Vagina (tissue), 2 donors: ENCODE measurements around the gene PALLD. TPM values are rescaled to one million over a fixed set of nuclear protein-coding genes. Genes with fewer than 3 reads are reported as not detected.
A peak's percentile ranks its signal among the peaks of the same experiment; 100 is the strongest.

Source experiments
- DNase-seq, 2 donors: peaks; one replicate each; pipeline ENCODE4 v3.0.0-alpha.2; 2017; ENCODE audit errors: extremely low spot score in 2 of 2
- H3K27ac ChIP-seq: fragments of 200-600 bp; sonication (generic); one replicate; pipeline ENCODE4 v1.5.1; 2019
- H3K27me3 ChIP-seq: fragments of 200-600 bp; sonication (generic); one replicate; pipeline ENCODE4 v1.5.1; 2019
- H3K36me3 ChIP-seq, 2 donors: fragments of 200-600 bp; sonication (generic); one replicate each; pipeline ENCODE4 v1.5.1; 2017 to 2019
- H3K4me1 ChIP-seq: fragments of 200-600 bp; sonication (generic); one replicate; pipeline ENCODE4 v1.5.1; 2019
- H3K4me3 ChIP-seq, 2 donors: fragments of 200-600 bp; sonication (generic); 1 replicate in 1 of 2; 2 replicates in 1 of 2; pipeline ENCODE4 v1.5.1; 2016 to 2019
- H3K9me3 ChIP-seq: fragments of 200-600 bp; sonication (generic); one replicate; pipeline ENCODE4 v1.5.1; 2019
- CTCF ChIP-seq, 3 experiments: fragments of 450-650 bp in 2 of 3; fragments of 200-600 bp in 1 of 3; sonication (generic) in 1 of 3; IDR thresholded peaks; one replicate each; pipeline ENCODE4 v1.5.1; 2017 to 2019; ENCODE audit warnings: antibody characterized with exemption in 3 of 3, mild to moderate bottlenecking in 2 of 3, moderate library complexity in 2 of 3
- POLR2A ChIP-seq, 2 donors: fragments of 450-650 bp; IDR thresholded peaks; one replicate each; pipeline ENCODE4 v1.6.1; 2017; ENCODE audit warnings: antibody characterized with exemption in 2 of 2, mild to moderate bottlenecking in 2 of 2, moderate library complexity in 2 of 2
- POLR2AphosphoS5 ChIP-seq, 2 donors: sonication (generic); formaldehyde crosslinking; IDR thresholded peaks; one replicate each; pipeline ENCODE4 v1.9.0; 2017; ENCODE audit warnings: antibody characterized with exemption in 2 of 2, mild to moderate bottlenecking in 2 of 2, low read depth in 1 of 2; ENCODE audit not compliant: insufficient read depth in 1 of 2
- intact Hi-C: fragments of 100-400 bp; cut with DNase I; formaldehyde crosslinking; loops from one replicate; pipeline ENCODE4 v1.15.1; 2023
- total RNA-seq: library from RNA; depleted of rRNA; stranded (reverse); fragments of >200 nt; gene quantifications from one replicate; pipeline ENCODE4 v1.2.3, GENCODE V29; 2016

The PALLD gene
- total RNA-seq, 1 donor from 2014 or later: 229 TPM

- H3K36me3 ChIP-seq: no peaks in the 10 kb centered on the region
- no peak overlapping the region for H3K27ac ChIP-seq
- H3K9me3 ChIP-seq: no peaks in the 10 kb centered on the region
- DNase-seq: no peak
- intact Hi-C loops: no loop called here
- H3K4me1 ChIP-seq: peaks cover 3% of the 10 kb centered on the region
- no peak overlapping the region for H3K4me3 ChIP-seq
- no peak for TF ChIP-seq POLR2A (IDR thresholded peaks at IDR 0.05)
- no peaks in the 10 kb centered on the region for H3K27me3 ChIP-seq
Observed at GRCh38 chr4:168795346-168795745, 298.5 kb downstream of the PALLD start.

GRCh38 chr4:168796362-168797106 is 299.7 kb downstream of the PALLD start:
- no peak overlapping the region for H3K4me3 ChIP-seq
- intact Hi-C loops: no loop called here
- H3K27me3 ChIP-seq: no peaks in the 10 kb centered on the region
- no peak for DNase-seq
- TF ChIP-seq CTCF (IDR thresholded peaks at IDR 0.05): no peak
- TF ChIP-seq POLR2AphosphoS5 (IDR thresholded peaks at IDR 0.05; ENCODE audit: insufficient read depth in 1 of 2, low read depth in 1 of 2): no peak
- no peak for TF ChIP-seq POLR2A (IDR thresholded peaks at IDR 0.05)
- peaks cover 5% of the 10 kb centered on the region for H3K4me1 ChIP-seq
- H3K27ac ChIP-seq: peak overlapping the region; percentile 9
- H3K36me3 ChIP-seq: no peaks in the 10 kb centered on the region
- H3K9me3 ChIP-seq: no peaks in the 10 kb centered on the region

- no peaks in the 10 kb centered on the region for H3K36me3 ChIP-seq
- no peak overlapping the region for H3K4me3 ChIP-seq
- TF ChIP-seq POLR2AphosphoS5 (IDR thresholded peaks at IDR 0.05; ENCODE audit: insufficient read depth in 1 of 2, low read depth in 1 of 2) (no peak), POLR2A (IDR thresholded peaks at IDR 0.05) (no peak), CTCF (IDR thresholded peaks at IDR 0.05) (no peak)
- no peaks in the 10 kb centered on the region for H3K9me3 ChIP-seq
- H3K27me3 ChIP-seq: no peaks in the 10 kb centered on the region
- intact Hi-C loops: no loop called here
- DNase-seq: no peak
- peaks cover 5% of the 10 kb centered on the region for H3K4me1 ChIP-seq
- H3K27ac ChIP-seq: peak overlapping the region; percentile 9
Observed at GRCh38 chr4:168797194-168797593, 300.3 kb downstream of the PALLD start.

GRCh38 chr4:168797738-168798375 is 301.0 kb downstream of the PALLD start:
- Histone ChIP-seq H3K4me3 (no peak overlapping the region), H3K36me3 (no peaks in the 10 kb centered on the region), H3K9me3 (no peaks in the 10 kb centered on the region), H3K4me1 (peaks cover 5% of the 10 kb centered on the region), H3K27ac (no peak overlapping the region), H3K27me3 (no peaks in the 10 kb centered on the region)
- no peak for TF ChIP-seq POLR2A (IDR thresholded peaks at IDR 0.05)
- no peak for TF ChIP-seq POLR2AphosphoS5 (IDR thresholded peaks at IDR 0.05; ENCODE audit: insufficient read depth in 1 of 2, low read depth in 1 of 2)
- no peak for TF ChIP-seq CTCF (IDR thresholded peaks at IDR 0.05)
- intact Hi-C loops: no loop called here
- no peak for DNase-seq

- DNase-seq: no peak
- no peaks in the 10 kb centered on the region for H3K36me3 ChIP-seq
- intact Hi-C loops: no loop called here
- TF ChIP-seq POLR2A (IDR thresholded peaks at IDR 0.05) (no peak), POLR2AphosphoS5 (IDR thresholded peaks at IDR 0.05; ENCODE audit: insufficient read depth in 1 of 2, low read depth in 1 of 2) (no peak), CTCF (IDR thresholded peaks at IDR 0.05) (no peak)
- H3K27ac ChIP-seq: no peak overlapping the region
- H3K4me3 ChIP-seq: no peak overlapping the region
- peaks cover 17% of the 10 kb centered on the region for H3K4me1 ChIP-seq
- no peaks in the 10 kb centered on the region for H3K27me3 ChIP-seq
- no peaks in the 10 kb centered on the region for H3K9me3 ChIP-seq
Observed at GRCh38 chr4:168800926-168801325, 304.1 kb downstream of the PALLD start.
